Astrocyte (in vitro differentiated cells and primary cell): ENCODE data around the gene CREB3L2.

Source experiments
- EZH2 ChIP-seq: IDR thresholded peaks from 2 replicates; pipeline ENCODE4 v1.6.1; 2012; ENCODE audit warnings: mild to moderate bottlenecking, low read length, inconsistent platforms; ENCODE audit not compliant: insufficient read depth
- TF ChIP-seq, protein P1 (sequence below): IDR thresholded peaks from 2 replicates; pipeline ENCODE4 v1.5.1; 2011; ENCODE audit warnings: low read depth, mild to moderate bottlenecking, inconsistent platforms, low read length, moderate library complexity; ENCODE audit not compliant: insufficient read depth

DNA sequence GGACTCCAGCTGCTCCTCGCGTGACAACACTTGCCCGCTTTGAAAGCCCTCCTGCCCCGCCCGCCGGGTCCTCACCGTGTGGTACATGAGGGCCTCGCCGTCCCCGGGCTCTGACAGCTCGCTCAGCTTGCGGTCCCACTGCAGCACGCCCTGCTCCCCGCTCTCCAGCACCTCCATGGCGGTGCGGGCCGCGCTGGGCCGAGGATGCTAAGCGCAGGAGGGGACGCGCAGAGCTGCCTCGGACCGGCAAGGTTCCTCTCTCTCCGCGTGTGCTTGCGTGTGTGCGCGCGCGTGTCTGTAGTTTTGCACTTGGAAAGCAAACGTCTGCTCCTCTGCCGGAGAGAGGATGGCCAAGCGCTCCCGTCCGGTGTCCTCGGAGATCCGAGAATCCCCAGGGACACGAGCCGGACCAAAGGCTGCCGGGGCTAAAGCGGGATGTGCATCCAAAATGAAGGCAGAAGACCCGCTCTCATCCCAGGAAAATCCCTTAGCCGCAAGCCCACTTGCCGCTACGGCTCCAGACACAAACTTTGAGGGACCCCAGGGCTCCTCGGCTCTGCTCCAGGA is at the start of gene CREB3L2:
- no peak for TF ChIP-seq EZH2
- TF ChIP-seq, protein P1, sequence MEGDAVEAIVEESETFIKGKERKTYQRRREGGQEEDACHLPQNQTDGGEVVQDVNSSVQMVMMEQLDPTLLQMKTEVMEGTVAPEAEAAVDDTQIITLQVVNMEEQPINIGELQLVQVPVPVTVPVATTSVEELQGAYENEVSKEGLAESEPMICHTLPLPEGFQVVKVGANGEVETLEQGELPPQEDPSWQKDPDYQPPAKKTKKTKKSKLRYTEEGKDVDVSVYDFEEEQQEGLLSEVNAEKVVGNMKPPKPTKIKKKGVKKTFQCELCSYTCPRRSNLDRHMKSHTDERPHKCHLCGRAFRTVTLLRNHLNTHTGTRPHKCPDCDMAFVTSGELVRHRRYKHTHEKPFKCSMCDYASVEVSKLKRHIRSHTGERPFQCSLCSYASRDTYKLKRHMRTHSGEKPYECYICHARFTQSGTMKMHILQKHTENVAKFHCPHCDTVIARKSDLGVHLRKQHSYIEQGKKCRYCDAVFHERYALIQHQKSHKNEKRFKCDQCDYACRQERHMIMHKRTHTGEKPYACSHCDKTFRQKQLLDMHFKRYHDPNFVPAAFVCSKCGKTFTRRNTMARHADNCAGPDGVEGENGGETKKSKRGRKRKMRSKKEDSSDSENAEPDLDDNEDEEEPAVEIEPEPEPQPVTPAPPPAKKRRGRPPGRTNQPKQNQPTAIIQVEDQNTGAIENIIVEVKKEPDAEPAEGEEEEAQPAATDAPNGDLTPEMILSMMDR = no peak
